Stimulated activated CD4-positive, alpha-beta T cell treated with anti-CD3 and anti-CD28 coated beads, TNF-alpha, amount 100 ng/mL, for 4 hours (primary cell): ENCODE measurements around the gene KRT73.

ENCODE experiments used
- DNase-seq, 3 experiments: peaks; one replicate each; pipeline ENCODE4 v3.0.0-alpha.2; 2020; ENCODE audit warnings: low read depth in 3 of 3

Gene KRT73

GRCh38 chr12:52645982-52646381 is 27.6 kb upstream of the KRT73 start:
- DNase-seq: no peak

DNA sequence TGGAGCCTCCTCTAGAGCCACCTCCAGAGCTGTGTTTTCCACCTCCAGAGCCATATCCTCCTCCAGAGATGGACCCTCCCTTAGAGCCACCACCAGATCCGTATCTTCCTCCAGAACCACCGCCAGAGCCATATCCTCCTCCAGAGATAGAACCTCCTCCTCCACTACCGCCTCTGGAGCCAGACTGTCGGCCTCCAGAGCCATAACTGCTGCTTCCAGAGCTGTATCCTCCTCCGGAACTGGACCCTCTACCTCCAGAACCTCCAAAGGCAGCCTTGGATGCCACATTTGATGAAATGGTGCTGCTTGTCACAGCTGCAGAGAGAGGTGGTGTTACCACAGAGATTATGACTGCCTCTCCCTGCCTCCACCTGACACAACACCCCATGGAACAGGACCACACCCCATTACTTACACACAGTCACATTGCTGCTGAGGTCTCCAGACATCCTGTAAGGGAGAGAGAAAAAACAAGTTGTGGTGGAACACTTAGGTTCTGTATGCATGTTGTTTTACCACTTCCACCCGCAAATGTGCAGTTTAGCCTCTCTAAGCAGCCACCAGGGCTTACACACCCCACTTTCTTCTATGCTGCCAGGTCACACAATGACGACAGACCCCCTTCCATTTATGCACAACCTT is 26.9 kb upstream of the KRT73 start:
- no peak for DNase-seq

- DNase-seq: no peak
Measured at GRCh38 chr12:52644078-52644415, 25.7 kb upstream of the KRT73 start.

DNA sequence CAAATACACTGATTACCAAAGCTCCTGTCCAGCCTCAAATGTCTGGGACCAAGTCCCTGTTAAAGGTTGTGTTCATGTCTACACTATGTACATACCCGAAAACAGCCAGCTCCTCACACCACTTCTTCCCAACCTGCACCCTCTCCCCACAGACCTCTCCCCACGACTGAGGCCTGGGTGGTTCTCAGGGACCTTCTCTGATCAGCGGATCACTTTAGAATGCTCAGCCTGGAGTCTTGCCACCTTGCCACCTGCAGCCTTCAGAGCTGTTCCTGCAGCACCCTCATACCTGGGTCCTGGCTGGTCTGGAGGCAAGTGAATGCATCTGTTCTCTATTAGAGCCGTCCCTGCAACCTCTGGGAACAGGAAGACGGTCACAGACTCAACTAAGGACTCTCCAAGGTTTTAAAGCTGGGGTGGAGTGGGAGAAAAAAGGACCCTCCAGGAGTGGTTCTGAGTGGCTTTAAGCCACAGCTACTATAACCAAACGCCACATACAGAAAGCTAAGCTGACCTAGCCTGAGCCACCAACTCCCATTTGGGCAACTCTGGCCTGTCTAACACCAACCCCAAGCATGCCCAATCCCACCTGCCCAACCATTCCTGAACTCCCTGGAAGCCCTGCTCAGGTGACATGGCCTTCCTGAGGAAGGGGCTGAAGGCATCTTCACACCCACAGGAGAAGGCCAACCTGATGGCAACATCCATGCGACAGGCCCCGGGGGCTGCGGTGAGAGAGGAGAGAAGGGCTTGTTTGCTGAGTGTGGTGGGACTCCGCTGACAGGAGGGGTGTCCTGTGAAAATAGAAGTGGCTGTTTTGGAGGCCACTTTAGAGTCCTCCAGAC is 25.1 kb upstream of the KRT73 start:
- DNase-seq: no peak

DNA sequence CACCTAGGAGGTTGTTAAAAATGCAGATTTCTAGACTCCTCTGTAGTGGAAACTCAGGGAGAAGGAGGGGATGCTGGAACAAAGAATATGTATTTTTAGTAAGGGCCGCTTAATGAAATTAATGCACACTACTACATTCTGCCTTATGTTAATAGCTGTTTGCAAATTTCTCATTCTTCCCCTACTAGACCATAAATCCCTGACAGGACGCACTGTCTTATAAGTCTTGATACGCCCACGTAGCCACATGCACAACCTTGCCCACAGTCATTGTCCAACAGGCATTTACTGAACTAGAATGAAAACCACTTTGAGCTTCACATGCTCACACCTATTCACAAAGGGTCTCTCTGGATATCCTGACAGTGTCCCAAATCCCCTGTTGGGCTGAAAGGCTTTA is 23.1 kb upstream of the KRT73 start:
- no peak for DNase-seq

GRCh38 chr12:52637299-52637698 is 18.9 kb upstream of the KRT73 start:
- DNase-seq: no peak

DNA sequence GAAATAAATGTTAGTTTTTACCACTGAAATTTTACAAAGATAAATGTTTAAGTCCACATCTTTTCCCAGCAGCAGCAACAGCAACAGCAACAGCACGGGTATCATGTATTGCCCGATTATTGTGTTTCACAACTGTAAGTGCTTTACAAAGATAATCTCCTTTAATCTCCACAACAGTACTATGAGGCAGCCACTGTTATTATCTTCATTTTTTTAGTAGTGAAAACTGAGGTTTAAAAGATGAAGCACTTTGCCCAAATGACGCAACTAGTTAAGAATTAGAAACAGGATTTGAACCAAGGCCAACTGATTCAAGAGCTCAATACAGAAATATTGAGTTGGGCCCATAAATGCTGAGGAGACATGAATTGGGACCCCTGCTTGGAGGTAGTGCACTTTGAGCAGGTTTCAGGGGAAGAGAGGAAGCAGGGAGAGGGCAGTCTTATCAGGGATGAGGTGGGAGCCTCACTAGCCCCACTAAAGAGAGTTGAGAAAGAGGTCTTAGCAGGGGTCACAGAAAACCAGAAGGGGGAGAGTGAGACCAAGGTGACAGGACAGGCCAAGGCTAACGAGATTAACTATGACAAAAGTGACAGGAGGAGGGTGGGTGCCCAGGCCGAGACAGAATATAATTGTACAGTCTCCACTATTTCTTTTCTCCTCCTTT is 18.4 kb upstream of the KRT73 start:
- no peak for DNase-seq

- DNase-seq: no peak
Measured at GRCh38 chr12:52636189-52636588, 17.8 kb upstream of the KRT73 start.

DNA sequence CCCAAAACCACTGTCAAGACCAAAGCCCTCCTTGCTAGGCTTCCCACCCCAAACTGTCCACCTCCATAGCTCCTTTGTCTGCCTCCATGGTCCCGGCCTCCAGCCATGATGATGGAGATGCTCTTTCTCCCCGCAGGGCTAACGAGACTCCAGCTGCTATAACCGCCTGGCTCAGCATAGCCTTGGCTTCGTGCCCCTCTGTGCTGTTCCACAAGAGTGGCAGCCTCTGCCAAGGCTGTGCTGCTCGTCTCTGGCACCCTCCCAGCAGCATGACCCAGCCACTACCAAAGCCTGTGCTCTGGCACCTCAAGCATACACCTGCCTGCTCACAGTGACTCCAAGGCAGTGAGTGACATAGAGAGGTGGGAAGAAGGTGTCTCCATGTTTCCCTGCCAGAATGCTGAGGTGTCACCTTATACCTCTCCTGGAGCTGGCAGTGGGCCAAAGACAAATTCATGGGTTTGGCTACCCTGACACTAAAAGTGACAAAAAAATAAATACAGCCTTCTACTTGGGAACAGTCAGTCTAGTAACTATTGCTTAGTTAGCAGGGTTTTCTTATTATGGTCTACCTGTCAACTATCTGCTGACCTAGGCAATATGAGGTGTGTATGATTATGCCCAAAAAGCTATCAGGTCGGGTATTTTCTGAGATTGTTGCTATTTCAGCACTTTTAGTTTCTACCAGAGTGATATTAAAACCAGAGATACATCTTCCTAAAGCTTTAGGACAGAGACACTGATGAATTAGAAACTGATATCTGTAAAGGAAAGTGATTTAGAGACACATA is 16.1 kb upstream of the KRT73 start:
- DNase-seq: no peak

GRCh38 chr12:52633383-52633782 is 15.0 kb upstream of the KRT73 start:
- DNase-seq: no peak

DNA sequence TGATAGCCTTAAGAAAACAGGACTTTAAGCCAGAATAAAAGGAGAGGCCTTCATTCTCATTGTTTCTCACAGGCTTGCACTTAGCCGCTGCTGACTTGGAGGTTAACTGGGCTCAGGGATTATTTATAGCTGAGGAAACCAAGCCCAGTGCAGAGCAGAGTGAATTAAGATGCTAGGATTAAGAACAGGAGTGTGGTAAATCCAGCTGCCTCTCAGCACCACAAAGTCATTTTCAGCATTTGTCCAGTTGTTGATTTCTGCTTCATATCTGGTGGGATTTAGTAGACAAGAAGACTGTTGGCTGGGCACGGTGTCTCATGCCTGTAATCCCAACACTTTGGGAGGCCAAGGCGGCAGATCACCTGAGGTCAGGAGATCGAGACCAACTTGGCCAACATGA is 14.3 kb upstream of the KRT73 start:
- DNase-seq: no peak

- no peak for DNase-seq
Measured at GRCh38 chr12:52631676-52632459, 13.5 kb upstream of the KRT73 start.

DNA sequence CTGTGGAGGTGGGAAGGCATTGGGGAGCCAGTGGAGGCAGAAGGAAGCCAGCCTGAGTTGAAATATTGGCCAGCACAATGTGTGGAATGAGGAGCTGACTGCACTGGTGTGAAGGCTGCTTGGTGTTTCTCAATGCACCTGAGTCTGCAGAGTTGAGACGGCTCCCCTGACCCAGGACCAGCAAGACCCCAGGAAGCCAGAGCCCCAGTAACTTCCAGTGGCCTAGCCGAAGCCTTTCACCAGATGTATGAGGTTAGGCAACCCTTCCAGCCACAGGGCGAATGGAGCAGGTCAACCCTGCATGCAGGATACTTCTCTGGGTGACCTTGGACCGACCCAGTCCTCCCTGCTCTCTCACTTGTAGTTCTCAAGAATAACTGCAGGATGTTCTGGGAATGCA is 12.9 kb upstream of the KRT73 start:
- no peak for DNase-seq

GRCh38 chr12:52630599-52631200 is 12.3 kb upstream of the KRT73 start:
- no peak for DNase-seq

GRCh38 chr12:52630008-52630500 is 11.7 kb upstream of the KRT73 start:
- no peak for DNase-seq

DNA sequence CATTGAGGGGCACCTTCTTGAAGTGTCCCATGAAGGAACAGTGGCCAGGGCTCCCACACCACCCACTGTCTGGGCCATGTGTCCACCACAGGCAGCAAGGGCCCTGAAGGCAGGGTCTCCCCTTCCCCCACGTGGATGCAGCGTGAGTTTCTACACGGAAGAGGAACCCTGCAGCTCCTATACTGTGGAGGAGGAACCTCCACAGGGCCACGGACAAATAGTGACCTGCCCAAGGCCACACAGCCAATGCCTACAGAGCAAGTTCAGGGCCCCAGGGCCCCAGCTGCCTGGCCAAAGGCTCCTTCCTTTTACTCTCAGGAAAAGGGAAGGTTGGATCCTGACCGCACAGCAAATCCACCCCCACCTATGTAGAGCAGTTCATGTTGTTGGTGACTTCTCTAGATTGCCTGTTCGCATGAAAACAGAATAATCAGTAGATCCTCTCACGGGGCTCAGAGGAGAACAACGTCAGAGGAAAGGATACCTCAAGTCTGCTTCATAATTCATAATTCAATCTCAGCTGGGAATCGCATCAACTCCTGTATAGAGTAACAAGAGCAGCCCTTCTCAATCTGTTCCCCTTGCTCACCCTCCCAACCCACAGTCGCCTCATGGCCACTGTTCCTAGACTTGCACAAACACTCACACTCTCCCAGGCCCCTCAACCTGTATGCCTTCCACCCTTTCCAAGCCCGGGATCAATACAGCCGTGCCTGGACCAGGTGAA is 11.1 kb upstream of the KRT73 start:
- no peak for DNase-seq

GRCh38 chr12:52628841-52629240 is 10.5 kb upstream of the KRT73 start:
- DNase-seq: no peak

- DNase-seq: no peak
Measured at GRCh38 chr12:52628111-52628507, 9.8 kb upstream of the KRT73 start.

DNA sequence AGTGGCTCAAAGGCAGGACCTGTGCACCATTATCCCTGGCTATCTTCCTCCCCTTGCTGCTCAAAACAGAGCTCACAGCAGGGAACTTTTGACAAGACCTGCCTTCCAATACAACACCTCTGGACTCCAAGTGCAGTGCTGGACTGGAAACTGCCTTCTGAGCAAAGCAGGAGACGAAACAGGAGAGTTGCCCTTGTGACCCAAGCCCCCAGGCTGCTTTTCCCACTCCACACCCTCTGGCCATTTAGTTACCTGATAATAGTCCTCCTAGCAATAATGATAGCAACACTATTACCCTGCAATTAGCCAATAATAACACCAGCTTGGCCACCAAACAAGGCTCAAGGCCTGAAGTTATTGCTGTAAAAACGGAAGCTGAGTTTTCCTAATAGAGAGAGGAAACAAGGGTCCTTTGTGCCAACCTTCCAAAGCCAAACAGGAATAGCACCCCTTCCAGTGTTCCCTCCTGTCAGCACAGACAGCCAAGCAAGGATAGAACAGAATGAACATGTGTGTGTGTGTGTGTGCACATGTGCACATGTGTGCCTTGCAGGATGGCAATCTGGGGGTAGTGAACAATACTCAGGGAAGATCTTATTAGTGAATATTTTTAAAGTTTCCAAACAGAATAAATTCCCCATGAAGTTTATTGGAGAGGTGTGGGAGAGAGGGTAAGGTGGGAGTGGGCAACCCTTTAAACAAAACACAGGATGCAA is 9.2 kb upstream of the KRT73 start:
- DNase-seq: no peak

DNA sequence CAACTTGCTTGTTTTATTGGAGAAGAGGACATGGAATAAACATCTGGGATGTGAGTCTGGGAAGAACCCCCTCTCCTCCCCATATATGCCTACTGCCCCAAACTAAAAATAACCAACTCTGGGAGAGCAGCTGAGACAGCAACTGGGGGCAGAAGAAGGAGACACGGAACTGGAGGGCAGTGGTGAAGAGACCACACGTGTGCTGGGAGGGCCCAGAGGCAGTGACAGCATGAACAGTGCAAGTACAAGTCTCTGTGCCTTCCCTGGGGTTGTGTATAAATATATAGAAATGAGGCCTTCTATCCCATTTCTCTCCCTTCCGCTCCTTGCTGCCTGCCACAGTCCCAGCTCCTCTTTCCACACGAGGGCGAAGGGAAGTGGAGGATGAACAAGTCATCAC is 4.0 kb upstream of the KRT73 start:
- no peak for DNase-seq
